AG20443 (cell line): ENCODE results near the gene SLC22A4.

Experiments
- DNase-seq: peaks from one replicate; pipeline ENCODE4 v3.0.0; 2012; ENCODE audit warnings: low spot score, mixed read lengths

The SLC22A4 gene

DNA sequence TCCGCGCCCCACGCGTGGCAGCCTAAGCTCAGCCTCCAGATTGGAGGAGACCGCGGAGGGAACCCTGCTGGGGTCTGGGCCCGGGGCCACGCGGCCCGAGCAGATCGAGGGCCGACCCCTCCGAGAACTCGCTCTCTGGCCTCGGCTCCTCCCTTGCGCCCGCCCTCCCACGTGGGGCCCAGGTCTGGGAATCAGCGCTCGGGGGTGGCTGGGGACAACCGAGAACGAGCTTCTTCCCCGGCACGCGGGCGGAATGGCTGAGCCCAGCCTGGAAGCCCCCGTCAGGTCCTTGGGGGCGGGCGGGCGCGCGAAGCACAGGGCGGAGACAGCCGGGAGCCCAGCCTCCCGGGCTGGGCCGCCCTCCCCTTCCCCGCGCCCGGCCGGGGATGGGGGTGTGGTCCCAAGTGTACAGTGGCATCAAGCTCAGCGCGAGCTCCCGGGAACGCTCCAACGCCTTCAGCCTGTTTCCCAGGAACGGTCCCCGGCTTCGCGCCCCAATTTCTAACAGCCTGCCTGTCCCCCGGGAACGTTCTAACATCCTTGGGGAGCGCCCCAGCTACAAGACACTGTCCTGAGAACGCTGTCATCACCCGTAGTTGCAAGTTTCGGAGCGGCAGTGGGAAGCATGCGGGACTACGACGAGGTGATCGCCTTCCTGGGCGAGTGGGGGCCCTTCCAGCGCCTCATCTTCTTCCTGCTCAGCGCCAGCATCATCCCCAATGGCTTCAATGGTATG is at the start of gene SLC22A4:
TSS of gene SLC22A4 (plus strand) at position 403 of the 736 bp plus-strand sequence. CDS start at position 626, 223 bp downstream.
- peak; percentile 96 for DNase-seq

DNA sequence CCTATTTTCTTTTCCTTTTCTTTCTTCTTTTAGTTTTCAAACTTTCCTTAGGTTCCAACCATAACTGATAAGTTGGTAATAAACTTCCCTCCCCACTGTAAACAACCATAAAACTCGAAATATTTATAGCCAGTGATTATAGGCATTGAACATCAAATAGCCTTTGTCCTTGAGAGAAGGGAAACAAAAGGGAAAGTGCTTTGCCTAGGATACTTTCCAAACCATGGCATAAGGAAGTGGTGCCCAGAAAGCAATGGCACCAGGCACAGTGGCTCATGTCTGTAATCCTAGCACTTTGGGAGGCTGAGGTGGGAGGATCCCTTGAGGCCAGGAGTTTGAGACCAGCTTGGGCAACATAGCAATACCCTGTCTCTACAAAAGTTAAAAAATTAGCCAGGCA is 48.6 kb upstream of the SLC22A4 start:
- DNase-seq = no peak

DNA sequence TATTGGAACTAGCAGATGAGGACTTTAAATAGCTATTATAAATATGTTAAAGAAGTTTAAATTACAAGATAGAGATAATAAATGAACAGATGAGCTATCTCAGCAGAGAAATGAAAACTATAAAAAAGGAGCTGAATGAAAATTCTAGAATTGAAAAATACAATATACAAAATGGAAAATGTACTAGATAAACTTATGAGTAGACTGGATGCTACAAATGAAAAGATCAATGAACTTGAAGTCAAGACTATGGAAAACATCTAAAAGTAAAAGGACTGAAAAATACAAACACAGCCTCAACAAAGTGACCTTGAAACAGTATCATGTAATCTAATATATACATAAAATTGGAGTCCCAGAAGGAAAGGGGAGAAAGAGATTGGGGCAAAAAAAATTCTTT is 47.4 kb upstream of the SLC22A4 start:
- DNase-seq = no peak

DNA sequence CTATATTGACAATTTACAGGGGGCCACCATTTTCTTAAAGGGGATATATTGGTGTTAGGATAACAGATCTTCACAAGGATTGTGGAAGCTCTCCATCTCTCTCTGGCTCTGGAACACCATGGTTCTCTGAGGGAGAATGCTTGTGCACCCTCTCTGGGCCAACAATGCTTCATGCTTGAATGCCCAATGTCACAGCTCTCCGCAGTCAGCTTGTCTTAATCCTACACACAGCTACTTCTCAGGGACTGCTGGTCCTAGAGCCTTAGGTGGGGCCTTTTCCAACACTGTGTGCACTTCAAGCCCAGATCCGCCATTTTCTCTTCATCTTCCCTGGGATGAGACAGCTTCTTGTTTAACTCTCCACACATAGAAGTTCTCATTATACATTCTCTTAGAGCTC is 43.6 kb upstream of the SLC22A4 start:
- DNase-seq = no peak

DNA sequence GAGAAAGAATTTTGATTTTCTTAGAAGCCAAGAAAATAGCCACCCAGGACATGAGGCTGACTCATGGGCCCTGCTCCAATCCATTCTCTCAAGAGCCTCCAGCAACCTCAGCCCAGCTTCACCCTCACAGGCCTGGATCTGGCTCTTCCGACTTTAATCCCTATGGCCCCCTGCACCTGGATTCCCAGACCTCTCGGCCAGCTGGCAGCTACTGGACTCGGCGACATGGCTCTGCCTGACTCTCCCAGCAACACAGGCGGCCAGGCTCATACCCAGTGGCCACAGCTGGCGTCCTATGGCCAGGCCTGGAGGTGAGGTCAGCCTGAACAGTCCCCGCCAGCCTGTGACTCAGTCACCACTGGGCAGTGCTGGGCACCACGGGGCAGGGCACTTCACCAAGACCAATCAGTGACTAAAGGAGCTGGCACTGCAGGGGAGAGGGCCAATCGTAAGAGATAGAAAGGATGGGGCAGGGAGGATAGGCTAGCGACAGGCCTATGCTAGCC is 42.9 kb upstream of the SLC22A4 start:
- no peak for DNase-seq

DNA sequence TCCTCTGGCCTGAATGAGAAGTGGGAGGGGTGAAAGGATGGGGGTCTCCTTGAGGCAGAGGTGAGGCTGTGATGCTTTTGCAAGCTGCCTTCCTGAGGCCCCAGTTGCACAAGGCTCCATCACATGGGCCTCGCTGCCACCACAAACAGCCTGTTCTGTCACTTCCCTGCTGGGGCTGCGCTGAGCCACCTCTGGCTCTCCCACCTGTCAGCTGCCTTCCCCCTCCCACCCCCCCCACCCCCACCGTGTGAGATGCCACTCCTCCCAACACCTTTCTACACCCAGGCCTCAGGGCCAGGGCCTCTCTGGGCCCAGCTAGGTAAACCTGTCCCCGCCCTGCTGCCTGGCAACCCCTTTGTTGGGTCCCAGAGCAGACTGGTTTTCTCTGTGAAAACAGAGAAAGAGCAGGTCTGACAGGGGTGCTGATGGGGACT is 41.2 kb upstream of the SLC22A4 start:
- DNase-seq = no peak

DNA sequence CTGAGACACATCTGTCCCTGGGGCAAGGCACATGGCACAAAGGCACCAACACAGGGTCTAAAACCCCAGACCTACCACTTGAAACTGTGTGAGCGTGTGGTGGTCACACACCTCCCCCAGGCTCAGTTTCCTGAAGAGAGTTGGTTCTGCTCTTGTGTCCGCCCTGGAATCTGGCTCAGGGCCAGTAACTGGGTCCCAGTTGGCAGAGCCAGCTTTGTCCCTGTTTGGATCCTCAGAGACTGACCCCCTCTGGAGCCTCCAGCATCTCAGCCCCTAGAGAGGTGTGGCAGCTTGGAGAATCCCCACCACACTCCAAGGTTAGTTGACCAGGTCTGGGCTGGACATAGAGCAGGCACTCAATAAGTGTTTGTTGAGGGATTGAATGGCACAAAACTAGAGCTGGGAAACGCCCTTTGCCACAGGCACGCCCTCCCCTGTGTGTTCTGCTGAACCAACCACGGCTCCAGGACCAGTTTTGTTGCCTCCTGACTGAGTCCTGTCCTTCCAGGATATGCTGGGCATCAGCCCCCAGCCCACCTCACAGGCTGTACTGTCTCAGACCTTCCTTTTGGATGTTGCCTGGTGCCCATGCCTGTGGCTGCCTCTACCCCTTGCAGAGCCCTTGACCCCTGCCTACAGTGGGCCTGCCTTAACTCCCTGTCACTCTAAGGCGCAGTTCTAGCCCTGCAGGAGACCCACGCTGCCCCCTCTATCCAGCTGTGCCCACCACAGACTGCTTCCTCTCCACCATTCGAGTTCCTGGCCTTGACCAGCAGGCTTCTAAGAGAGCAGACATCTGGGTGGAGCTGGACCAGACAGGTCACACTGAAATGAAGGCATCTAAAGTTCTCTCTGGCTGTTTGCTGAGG is 40.5 kb upstream of the SLC22A4 start:
- DNase-seq = no peak

DNA sequence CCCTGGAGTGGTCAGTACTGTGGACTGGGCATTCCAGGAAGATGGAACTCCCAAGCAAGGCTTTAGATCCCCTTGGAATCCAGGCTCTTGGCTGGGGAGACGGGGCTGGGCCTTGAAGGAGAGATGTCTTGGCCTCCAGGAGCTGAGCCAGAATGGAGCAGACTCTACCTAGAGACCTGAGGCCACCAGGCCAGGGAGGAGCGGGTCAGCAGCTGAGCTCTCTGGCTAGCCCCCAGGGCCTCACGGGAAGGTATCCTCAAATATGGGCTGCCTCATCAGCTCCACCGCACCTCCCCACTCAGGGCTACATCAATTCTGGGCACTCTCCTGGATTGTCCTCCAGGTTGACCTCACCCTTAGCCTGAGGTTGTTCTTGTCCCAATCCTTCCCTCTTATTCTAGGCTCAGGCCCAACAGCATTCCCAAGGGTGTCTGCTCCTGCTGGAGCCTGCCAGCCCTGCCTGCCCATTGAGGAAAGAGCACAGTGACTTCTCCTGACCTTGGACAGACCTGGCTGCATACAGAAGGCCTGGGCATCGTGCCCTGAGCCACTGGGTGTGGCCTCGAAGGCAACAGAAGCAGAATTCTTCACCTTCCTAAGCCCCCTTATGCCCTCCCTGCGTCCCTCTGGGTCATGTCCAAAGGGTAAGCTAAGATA is 39.7 kb upstream of the SLC22A4 start:
- no peak for DNase-seq

DNA sequence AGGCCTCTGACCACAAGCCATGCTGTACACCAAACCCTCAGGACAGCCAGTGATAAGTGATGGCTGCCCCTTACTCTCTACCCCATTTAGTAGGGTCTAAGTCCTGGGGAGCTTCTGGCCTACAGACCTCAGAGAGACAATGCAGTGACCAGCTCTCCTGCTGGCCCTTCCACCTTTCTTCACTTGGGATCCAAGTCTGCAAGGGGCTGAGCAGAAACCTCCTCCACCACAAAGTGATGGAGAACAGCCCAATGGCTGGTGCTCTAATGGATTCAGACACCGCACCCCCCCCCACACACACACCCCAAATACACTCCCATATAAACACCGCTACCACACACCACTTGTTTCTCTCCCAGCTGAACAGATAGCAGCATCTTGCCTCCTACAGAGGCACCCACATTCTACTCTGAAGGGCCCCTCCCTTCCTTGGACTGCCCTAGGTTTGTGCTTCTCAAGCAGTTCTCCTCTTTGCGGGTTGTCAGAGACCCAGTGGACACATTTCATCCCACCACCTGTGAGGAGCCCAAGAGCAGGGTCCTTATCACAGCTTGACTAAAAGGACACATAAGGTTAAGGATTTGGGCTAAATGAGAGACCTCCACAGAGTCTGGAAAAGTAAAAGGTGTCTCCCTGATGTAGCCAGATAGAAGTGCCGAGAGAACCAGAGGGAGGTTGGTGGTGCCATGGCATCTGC is 38.0 kb upstream of the SLC22A4 start:
- DNase-seq = no peak

DNA sequence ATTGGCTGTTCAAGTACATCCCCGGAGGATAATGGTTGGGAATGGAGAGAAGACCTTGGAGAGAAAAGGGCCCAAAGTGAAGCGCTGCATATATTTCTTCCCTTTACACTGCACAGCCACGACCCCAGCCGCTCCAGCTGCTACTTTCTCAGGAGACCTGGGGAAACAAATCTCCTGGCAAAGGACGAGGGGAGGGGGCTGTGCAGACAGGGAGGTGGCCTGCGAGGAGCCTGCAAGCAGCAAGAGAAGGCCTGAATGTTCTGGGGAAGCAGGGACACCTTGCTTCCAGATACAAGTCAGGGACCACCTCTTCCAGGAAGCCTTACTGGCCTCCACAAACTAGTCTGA is 37.4 kb upstream of the SLC22A4 start:
- DNase-seq = no peak

DNA sequence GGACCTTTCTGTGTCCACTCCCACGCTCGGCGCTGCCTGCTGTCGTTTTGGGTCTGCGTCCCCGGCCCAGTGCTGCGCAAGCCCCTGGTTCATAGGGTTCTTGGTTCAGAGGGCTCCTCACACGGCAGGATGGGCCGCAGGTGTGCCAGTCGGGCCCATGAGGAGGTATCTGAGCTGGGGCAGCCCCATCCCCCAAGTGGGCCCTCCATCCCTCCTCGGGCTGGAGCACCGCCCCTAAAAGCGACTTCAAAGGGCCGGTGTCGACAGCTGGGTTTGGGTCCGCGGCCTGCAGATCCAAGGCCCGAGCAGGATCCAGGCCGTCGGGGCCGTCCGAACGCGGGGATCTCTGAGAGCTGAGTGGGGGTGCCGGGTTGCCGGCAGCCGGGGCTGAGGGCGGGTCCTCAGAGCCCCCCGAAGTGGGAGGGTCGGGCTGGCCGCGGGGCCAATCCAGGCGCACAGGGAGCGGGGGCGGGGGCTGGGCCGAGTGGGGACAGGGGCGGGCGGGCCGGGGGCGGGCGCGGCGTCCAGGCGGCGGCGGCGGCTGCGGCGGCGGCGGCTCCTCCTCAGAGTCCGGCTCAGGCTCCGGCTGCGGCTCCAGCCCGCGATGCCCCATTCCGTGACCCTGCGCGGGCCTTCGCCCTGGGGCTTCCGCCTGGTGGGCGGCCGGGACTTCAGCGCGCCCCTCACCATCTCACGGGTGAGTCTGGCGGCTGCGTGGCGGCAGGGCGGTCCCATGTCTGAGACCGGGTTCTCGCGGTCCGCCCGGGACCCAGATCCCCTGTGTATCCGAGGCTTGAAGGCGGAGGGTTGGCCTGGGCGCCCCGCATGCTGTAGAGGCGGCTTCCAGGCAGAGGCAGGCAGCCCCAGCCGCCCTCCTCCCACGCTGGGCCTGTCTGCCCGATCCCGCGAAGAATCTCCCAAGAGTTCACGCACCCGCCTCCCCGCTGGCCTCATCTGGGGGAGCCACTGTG is 36.8 kb upstream of the SLC22A4 start, which contains the start of gene PDLIM4:
TSS of gene PDLIM4 (plus strand) at position 566 of the 971 bp plus-strand sequence. CDS start at position 605, 39 bp downstream.
- peak; percentile 82 for DNase-seq

DNA sequence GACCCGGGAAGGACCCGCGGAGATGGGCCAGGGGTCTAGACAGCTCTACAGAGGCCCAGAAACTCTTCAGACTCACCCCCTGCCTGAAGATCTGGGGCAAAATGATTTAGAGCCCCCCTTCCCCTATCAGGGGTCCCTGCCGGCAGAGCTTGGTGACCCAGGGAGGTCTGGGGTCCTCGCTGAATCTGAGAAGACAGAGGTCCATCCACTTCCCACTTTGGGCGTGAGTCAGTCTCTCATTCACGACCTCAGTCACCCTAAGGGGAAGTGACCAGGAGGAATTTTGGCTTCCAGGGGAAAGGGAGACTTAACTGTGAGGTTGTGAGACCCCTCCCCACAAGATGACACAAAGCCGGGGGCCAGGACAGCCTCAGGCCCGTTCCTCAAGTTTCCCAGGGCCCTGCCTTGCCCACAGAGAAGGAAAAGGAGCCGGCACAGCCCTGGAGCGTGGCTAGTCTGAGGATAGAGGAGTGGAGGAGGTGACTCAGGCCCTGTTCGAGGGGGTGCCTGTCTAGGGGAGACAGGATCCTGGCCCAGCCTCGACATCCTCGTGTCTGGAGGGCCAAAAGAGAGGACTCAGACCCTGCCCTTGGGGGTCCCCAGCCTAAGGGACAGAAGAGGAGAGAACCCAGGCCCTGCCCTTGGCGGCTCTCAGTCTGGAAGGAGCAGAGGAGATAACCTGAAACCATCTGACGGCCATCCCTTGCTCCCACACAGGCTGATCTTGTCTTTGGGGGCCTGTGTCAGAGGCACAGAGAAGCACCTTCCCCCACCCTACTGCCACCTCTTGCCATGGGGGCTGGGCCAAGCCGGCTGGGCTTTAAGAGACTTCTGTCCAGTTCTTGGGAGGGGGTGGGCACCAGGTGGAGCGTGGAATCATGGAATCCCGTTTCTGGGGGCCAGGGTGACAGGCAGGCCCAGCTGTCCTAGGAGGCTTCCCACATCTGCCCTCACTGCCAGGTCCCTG is 35.8 kb upstream of the SLC22A4 start:
- peak; percentile 68 for DNase-seq

DNA sequence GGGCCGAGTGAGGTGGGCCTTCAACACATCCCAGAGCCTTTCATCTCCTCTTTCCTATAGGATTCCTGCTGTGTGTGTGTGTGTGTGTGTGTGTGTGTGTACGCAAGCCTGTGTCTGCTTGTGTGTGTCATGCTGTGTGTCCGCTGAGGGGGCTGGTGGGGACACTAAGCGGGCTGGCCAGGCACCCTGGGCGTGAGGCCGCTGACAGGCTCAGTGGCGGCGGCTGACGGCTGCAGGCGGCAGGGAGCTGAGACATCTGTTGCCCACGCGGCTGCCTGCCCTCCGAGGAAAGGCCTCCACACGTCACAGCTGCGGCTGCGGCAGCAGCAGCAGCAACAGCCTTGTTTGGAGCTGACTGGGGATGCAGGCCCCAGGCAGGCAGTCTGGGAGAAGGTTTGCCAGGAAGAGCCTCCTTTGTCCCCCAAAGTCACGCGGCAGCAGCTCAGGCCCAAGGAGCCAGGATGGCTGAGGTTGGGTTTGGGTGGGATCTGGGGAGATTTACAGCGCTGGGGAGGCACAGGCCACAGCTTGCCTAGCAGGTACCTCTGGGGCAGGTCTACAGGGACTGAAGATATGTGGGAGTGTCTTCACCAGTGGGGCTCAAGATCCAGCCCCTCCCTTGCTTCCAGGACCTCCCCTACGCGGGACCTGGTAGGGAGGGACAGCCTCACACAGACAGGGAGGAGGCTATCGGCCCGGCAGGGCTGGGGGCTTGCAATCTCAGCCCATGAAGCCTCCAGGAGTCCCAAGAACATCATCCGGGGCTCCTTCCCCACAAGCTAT is 34.9 kb upstream of the SLC22A4 start:
- DNase-seq = peak; percentile 91

DNA sequence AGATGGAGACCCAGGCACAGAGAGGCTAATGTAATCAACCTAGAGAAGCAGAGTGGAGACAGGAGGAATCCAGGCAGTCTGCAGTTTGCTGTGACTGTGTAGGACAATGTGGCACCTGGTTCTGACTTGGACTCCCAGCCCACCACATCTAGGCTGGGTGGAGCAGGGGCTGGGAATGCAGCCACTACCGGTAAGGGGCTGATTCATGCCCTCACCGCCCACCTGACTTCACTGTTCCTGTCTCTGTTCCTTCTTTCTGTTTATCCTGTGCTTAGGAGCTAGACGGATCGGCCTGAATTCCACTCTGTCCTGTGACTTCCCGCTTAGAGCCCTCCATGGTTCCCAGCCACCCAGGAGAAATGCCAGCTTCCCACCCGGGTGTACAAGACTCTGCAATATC is 34.1 kb upstream of the SLC22A4 start:
- DNase-seq = no peak

DNA sequence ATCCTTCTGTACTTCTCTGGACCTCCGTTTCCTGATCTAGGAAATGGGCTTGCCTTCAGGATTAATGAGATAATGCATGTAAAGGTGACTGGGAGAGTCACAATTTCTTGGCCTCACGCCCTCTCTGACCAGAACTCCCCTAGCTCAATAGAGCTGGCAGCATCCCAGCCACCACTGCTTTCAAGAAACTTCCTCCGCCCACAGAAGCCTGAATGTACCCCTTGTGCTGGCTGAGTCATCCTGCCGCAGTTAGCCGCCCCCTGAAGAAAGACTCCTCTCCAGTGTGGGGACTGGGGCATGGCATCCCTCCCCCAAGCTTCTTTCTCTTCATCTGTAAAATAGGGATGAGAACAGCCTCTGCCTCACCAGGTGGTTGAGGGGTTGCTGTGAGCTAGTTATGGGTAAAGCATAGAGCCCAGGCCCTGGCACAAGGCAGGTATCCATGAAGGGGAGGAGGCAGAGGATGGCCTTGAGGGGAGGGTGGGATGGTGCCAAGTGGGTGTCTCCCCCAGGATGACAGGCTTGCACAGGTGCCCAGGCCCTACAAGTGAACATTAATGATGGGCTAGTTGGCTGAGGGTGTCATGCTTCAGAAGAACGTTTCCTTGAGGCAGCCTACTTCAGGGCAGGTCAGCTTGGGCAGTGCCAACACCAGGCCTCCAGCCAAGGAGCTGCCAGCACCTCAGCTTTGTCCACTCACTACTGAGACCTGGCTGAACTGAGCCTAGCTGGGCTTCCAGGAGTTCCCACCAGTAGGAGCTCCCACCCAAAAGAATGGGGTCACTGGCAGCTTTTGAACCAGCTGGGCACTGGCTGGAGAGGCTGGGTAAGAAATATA is 33.3 kb upstream of the SLC22A4 start:
- DNase-seq = peak; percentile 36

DNA sequence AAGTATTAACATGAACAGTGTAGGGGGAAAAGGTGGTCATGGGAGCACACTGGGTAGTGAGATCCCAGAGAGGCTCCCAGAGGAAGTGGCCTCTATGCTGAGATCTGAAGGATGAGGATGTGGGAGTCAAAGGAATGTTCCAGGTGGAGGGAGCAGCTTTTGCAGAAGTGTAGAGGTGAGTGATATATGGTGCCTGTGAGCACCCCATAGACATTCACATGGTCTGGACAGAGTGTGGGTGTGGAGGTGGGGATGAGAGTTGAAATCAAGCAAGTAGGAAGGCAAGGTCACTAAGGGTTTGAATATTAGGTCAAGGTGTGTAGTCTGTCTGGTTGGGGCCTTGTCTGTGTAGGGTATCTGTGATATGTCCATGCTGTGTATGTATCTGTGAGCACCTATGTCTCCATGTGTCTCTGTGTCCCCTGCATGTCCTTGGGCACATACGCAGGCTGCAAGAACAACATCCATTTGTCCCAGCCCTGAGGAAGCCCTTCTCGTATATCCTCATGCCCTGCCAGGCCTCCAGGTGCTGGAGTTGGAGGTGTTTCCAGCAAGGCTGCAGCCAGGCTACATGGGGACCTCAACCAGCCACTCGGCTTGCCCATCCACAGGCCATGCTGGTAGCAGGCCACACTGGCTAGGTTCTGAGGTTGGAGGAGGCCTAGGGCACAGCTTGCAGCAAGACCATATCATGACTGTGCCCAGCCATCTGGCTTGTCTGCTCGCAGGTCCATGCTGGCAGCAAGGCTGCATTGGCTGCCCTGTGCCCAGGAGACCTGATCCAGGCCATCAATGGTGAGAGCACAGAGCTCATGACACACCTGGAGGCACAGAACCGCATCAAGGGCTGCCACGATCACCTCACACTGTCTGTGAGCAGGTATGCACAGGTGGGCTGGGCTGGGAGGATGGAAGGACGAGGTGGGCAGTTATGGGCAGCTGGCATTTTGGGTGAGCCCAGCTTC is 32.0 kb upstream of the SLC22A4 start:
- DNase-seq = no peak
